Osteoblast (primary cell): Measurements from ENCODE around the gene ANO3. TPM values are rescaled to one million over a fixed set of nuclear protein-coding genes. Genes with fewer than 3 reads are reported as not detected.
"Not testable (repeated sequence)": the region's sequence is repeated elsewhere in the genome, so short reads cannot be mapped to it uniquely, and the experiment has no call there.

Experiments
- DNase-seq: peaks from one replicate; pipeline ENCODE4 v3.0.0; 2011; ENCODE audit warnings: low spot score, mixed read lengths; ENCODE audit not compliant: insufficient read length; ENCODE audit errors: missing footprints
- H2AFZ ChIP-seq: 2 replicates; pipeline ENCODE4 v1.6.0; 2011; ENCODE audit warnings: mild to moderate bottlenecking, low read length
- H3K27ac ChIP-seq: 2 replicates; pipeline ENCODE4 v1.5.1; 2011; ENCODE audit warnings: mild to moderate bottlenecking, low read depth, low read length, moderate library complexity
- H3K27me3 ChIP-seq: 2 replicates; pipeline ENCODE4 v1.6.0; 2012; ENCODE audit warnings: mild to moderate bottlenecking, control low read depth, inconsistent platforms, low read length, moderate library complexity; ENCODE audit not compliant: insufficient read depth
- H3K36me3 ChIP-seq: 2 replicates; pipeline ENCODE4 v1.5.1; 2011; ENCODE audit warnings: mild to moderate bottlenecking, low read length, control low read depth, moderate library complexity; ENCODE audit not compliant: insufficient read depth
- H3K4me1 ChIP-seq: 2 replicates; pipeline ENCODE4 v1.5.1; 2011; ENCODE audit warnings: mild to moderate bottlenecking, low read length, control low read depth, moderate library complexity; ENCODE audit not compliant: insufficient read depth
- H3K4me2 ChIP-seq: 2 replicates; pipeline ENCODE4 v1.6.0; 2011; ENCODE audit warnings: mild to moderate bottlenecking, low read length; ENCODE audit not compliant: insufficient read depth
- H3K4me3 ChIP-seq: fragments of 200-600 bp; sonication (generic); 3 replicates; pipeline ENCODE4 v1.5.1; 2012; ENCODE audit warnings: mild to moderate bottlenecking, low read length, inconsistent platforms; ENCODE audit not compliant: insufficient read depth
- H3K79me2 ChIP-seq: 2 replicates; pipeline ENCODE4 v1.6.0; 2012; ENCODE audit warnings: mild to moderate bottlenecking, low read length, control low read depth, inconsistent platforms; ENCODE audit not compliant: insufficient read depth
- H3K9me3 ChIP-seq: 2 replicates; pipeline ENCODE4 v1.5.1; 2011; ENCODE audit warnings: low read depth, low read length, control low read depth
- H4K20me1 ChIP-seq: 2 replicates; pipeline ENCODE4 v1.6.0; 2012; ENCODE audit warnings: mild to moderate bottlenecking, low read length, control low read depth; ENCODE audit not compliant: insufficient read depth
- CTCF ChIP-seq: IDR thresholded peaks from 2 replicates; pipeline ENCODE4 v1.5.1; 2011; ENCODE audit warnings: mild to moderate bottlenecking, low read depth, low read length, moderate library complexity; ENCODE audit errors: extremely low read depth
- total RNA-seq: library from RNA; depleted of rRNA; stranded (reverse); fragments of >200 nt; gene quantifications from 2 replicates; pipeline ENCODE4 v1.2.3, GENCODE V29; 2012

The ANO3 gene
- total RNA-seq, 1 donor, result under 0.01 TPM

- TF ChIP-seq CTCF, result no peak
- Histone ChIP-seq H3K4me3 (no peak overlapping the region), H3K9me3 (no peaks in the 10 kb centered on the region), H3K27me3 (no peaks in the 10 kb centered on the region), H4K20me1 (no peaks in the 10 kb centered on the region), H3K4me2 (peak overlapping the region; percentile 57), H3K36me3 (no peaks in the 10 kb centered on the region), H3K4me1 (no peaks in the 10 kb centered on the region), H3K27ac (no peak overlapping the region), H2AFZ (no peak overlapping the region), H3K79me2 (no peaks in the 10 kb centered on the region)
- DNase-seq, result peak; percentile 62
Observed at GRCh38 chr11:26287067-26287518, 44.8 kb upstream of the ANO3 start.

- Histone ChIP-seq H3K36me3 (no peaks in the 10 kb centered on the region), H3K4me3 (no peak overlapping the region), H3K79me2 (no peaks in the 10 kb centered on the region), H3K27me3 (peaks cover 3% of the 10 kb centered on the region), H3K4me2 (no peak overlapping the region), H2AFZ (no peak overlapping the region), H3K4me1 (no peaks in the 10 kb centered on the region), H4K20me1 (no peaks in the 10 kb centered on the region), H3K9me3 (no peaks in the 10 kb centered on the region), H3K27ac (no peak overlapping the region)
- peak; percentile 78 for TF ChIP-seq CTCF
- DNase-seq, result peak; percentile 65
Observed at GRCh38 chr11:26297189-26297975, 34.5 kb upstream of the ANO3 start.

DNA sequence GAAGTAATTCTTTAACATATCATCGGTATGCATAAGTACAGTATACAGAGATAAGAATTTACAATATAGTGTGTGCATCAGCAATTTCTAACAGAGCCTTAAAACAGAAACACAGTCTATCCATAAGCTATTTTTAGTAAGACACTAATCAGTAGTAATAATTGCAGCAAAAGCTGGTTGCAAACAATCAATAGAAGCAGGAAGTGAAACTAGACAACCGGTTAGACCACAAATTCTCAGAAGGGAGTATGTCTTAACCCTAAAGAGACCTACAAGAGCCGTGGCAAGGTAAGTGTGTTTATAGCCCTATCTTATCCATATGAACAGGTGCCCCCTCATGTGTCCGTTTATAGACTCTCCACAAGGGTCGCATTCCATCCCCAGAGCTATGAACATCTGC lies 15.6 kb upstream of the ANO3 start:
- H3K9me3 ChIP-seq, H3K27me3 ChIP-seq, H3K4me2 ChIP-seq, H3K27ac ChIP-seq, H3K79me2 ChIP-seq, H3K36me3 ChIP-seq, DNase-seq, H4K20me1 ChIP-seq, H3K4me1 ChIP-seq, H3K4me3 ChIP-seq, H2AFZ ChIP-seq: not testable (repeated sequence)

GRCh38 chr11:26319906-26320305 lies 12.0 kb upstream of the ANO3 start:
- Histone ChIP-seq H3K4me3 (no peak overlapping the region), H3K79me2 (no peaks in the 10 kb centered on the region), H3K9me3 (no peaks in the 10 kb centered on the region), H3K27ac (no peak overlapping the region), H3K4me2 (no peak overlapping the region), H3K36me3 (no peaks in the 10 kb centered on the region), H4K20me1 (no peaks in the 10 kb centered on the region), H3K4me1 (no peaks in the 10 kb centered on the region), H2AFZ (no peak overlapping the region), H3K27me3 (no peaks in the 10 kb centered on the region)
- no peak for TF ChIP-seq CTCF
- no peak for DNase-seq
